CD14-positive monocyte (primary cell): ENCODE measurements around the gene PHF21B. TPM values are rescaled to one million over a fixed set of nuclear protein-coding genes. Genes with fewer than 3 reads are reported as not detected.

Experiments
- DNase-seq, 3 donors: peaks; one replicate each; pipeline ENCODE4 v3.0.0-alpha.2; 2011 to 2022
- H2AFZ ChIP-seq: 2 replicates; pipeline ENCODE4 v1.6.0; 2012; ENCODE audit warnings: mild to moderate bottlenecking, low read depth, low read length, inconsistent platforms; ENCODE audit not compliant: insufficient read depth, poor library complexity, severe bottlenecking
- H3K27ac ChIP-seq, 2 donors: 1 replicate in 1 of 2; 2 replicates in 1 of 2; pipeline ENCODE4 v1.5.1; 2012 to 2013; ENCODE audit warnings: low read length in 2 of 2, control low read depth in 1 of 2, inconsistent platforms in 1 of 2, low read depth in 1 of 2, mild to moderate bottlenecking in 1 of 2
- H3K27me3 ChIP-seq, 2 donors: one replicate each; pipeline versions ENCODE4 v1.6.0 to v1.6.1; 2011 to 2013; ENCODE audit warnings: low read length in 2 of 2; ENCODE audit not compliant: control insufficient read depth in 2 of 2, insufficient read depth in 2 of 2
- H3K36me3 ChIP-seq, 2 donors: replicated peaks in 1 of 2; 1 replicate in 1 of 2; 2 replicates in 1 of 2; pipeline versions ENCODE4 v1.5.1 to v1.6.1; 2012 to 2013; ENCODE audit warnings: low read length in 2 of 2, control low read depth in 1 of 2, inconsistent platforms in 1 of 2, mild to moderate bottlenecking in 1 of 2; ENCODE audit not compliant: insufficient read depth in 2 of 2, control insufficient read depth in 1 of 2
- H3K4me1 ChIP-seq, 2 donors: 1 replicate in 1 of 2; 2 replicates in 1 of 2; pipeline versions ENCODE4 v1.5.1 to v1.6.1; 2012 to 2013; ENCODE audit warnings: low read length in 2 of 2, control low read depth in 1 of 2, inconsistent platforms in 1 of 2, mild to moderate bottlenecking in 1 of 2, moderate library complexity in 1 of 2; ENCODE audit not compliant: insufficient read depth in 2 of 2, control insufficient read depth in 1 of 2
- H3K4me2 ChIP-seq: replicated peaks from 2 replicates; pipeline ENCODE3; 2012; ENCODE audit warnings: low read length, moderate library complexity, mild to moderate bottlenecking; ENCODE audit not compliant: poor library complexity, severe bottlenecking; ENCODE audit errors: extremely low read depth
- H3K4me3 ChIP-seq, 3 experiments: fragments of 200-600 bp in 1 of 3; sonication (generic) in 1 of 3; replicated peaks in 1 of 3; 1 replicate in 2 of 3; 2 replicates in 1 of 3; pipeline ENCODE4 v1.5.1; 2011 to 2013; ENCODE audit warnings: low read length in 3 of 3, mild to moderate bottlenecking in 3 of 3, control low read depth in 2 of 3, low read depth in 2 of 3, inconsistent platforms in 1 of 3, moderate library complexity in 1 of 3
- H3K79me2 ChIP-seq: 2 replicates; pipeline ENCODE4 v1.6.0; 2012; ENCODE audit warnings: mild to moderate bottlenecking, control low read depth, inconsistent platforms, low read length, moderate library complexity; ENCODE audit not compliant: insufficient read depth
- H3K9ac ChIP-seq: 2 replicates; pipeline ENCODE4 v1.6.0; 2017; ENCODE audit warnings: low read length, mild to moderate bottlenecking; ENCODE audit not compliant: insufficient read depth, poor library complexity, severe bottlenecking
- H3K9me3 ChIP-seq, 2 donors: replicated peaks in 1 of 2; 1 replicate in 1 of 2; 2 replicates in 1 of 2; pipeline versions ENCODE4 v1.5.1 to v1.6.1; 2012 to 2013; ENCODE audit warnings: low read length in 2 of 2, control low read depth in 1 of 2; ENCODE audit not compliant: control insufficient read depth in 1 of 2, insufficient read depth in 1 of 2
- H4K20me1 ChIP-seq: 2 replicates; pipeline ENCODE4 v1.6.0; 2012; ENCODE audit warnings: mild to moderate bottlenecking, low read length, control low read depth, moderate library complexity; ENCODE audit not compliant: insufficient read depth
- H3K27ac Mint-ChIP-seq, 7 donors: one replicate each; pipeline ENCODE4 v1.8.0; 2020; ENCODE audit warnings: mild to moderate bottlenecking in 7 of 7, mixed read lengths in 7 of 7, moderate library complexity in 6 of 7, inconsistent platforms in 2 of 7
- H3K27me3 Mint-ChIP-seq, 3 donors: one replicate each; pipeline ENCODE4 v1.8.0; 2021 to 2022; ENCODE audit warnings: low read depth in 3 of 3, mild to moderate bottlenecking in 3 of 3, mixed read lengths in 3 of 3, moderate library complexity in 3 of 3, inconsistent platforms in 1 of 3
- H3K36me3 Mint-ChIP-seq, 2 donors: one replicate each; pipeline ENCODE4 v1.8.0; 2020; ENCODE audit warnings: mixed read lengths in 2 of 2, inconsistent platforms in 1 of 2, mild to moderate bottlenecking in 1 of 2
- H3K4me1 Mint-ChIP-seq: one replicate; pipeline ENCODE4 v1.8.0; 2020; ENCODE audit warnings: mild to moderate bottlenecking, mixed read lengths
- H3K4me3 Mint-ChIP-seq, 2 donors: one replicate each; pipeline ENCODE4 v1.8.0; 2020; ENCODE audit warnings: mild to moderate bottlenecking in 2 of 2, mixed read lengths in 2 of 2, moderate library complexity in 1 of 2
- H3K9me3 Mint-ChIP-seq, 7 donors: one replicate each; pipeline ENCODE4 v1.8.0; 2020 to 2022; ENCODE audit warnings: mixed read lengths in 7 of 7, mild to moderate bottlenecking in 6 of 7, moderate library complexity in 6 of 7, inconsistent platforms in 2 of 7
- WGBS: methylation state at CpG from one replicate; pipeline ENCODE4 v1.1.5; 2013; ENCODE audit warnings: missing lambda C conversion rate; ENCODE audit not compliant: insufficient coverage; 5-methylcytosine and 5-hydroxymethylcytosine counted together
- intact Hi-C, 2 donors: fragments of 100-400 bp; cut with micrococcal nuclease; formaldehyde crosslinking; loops; one replicate each; pipeline versions ENCODE4 v1.15.0 to v1.15.1; 2023
- polyA plus RNA-seq, 3 donors: library from polyadenylated mRNA; depleted of rRNA in 1 of 3; unstranded in 2 of 3; stranded (reverse) in 1 of 3; fragments of 300-500 nt in 2 of 3; fragments of >200 nt in 1 of 3; fragmentation: Illumina TruSeq in 2 of 3; gene quantifications; 1 replicate in 2 of 3; 2 replicates in 1 of 3; pipeline ENCODE4 v1.2.3, GENCODE V29; 2012 to 2021
- TF ChIP-seq, protein P1 (sequence below): fragments of 200-600 bp; IDR thresholded peaks from one replicate; pipeline ENCODE4 v1.8.0; 2022; ENCODE audit warnings: antibody characterized with exemption, mild to moderate bottlenecking

Gene PHF21B
- polyA plus RNA-seq, 3 donors, result not detected

- Mint-ChIP-seq H3K9me3 (peaks cover 0 to 6% (median 2%) of the 10 kb centered on the region in 7 donors), H3K4me3 (no peak overlapping the region), H3K36me3 (no peaks in the 10 kb centered on the region)
Measured at GRCh38 chr22:44862981-44863860, 146.6 kb downstream of the PHF21B start.

GRCh38 chr22:44862281-44862680, 147.5 kb downstream of the PHF21B start:
- Histone ChIP-seq H3K4me2 (no peak overlapping the region), H3K9me3 (no peaks in the 10 kb centered on the region), H2AFZ (no peak overlapping the region), H3K4me3 (no peak overlapping the region), H3K4me1 (no peaks in the 10 kb centered on the region), H4K20me1 (no peaks in the 10 kb centered on the region), H3K79me2 (no peaks in the 10 kb centered on the region), H3K27me3 (no peaks in the 10 kb centered on the region), H3K9ac (no peak overlapping the region), H3K27ac (no peak overlapping the region), H3K36me3 (no peaks in the 10 kb centered on the region)
- Mint-ChIP-seq H3K27me3 (peaks cover 0 to 6% (median 3%) of the 10 kb centered on the region in 3 donors), H3K9me3 (peaks cover 0 to 7% (median 2%) of the 10 kb centered on the region in 7 donors), H3K36me3 (no peaks in the 10 kb centered on the region), H3K4me1 (no peaks in the 10 kb centered on the region), H3K4me3 (no peak overlapping the region), H3K27ac (no peak overlapping the region)
- WGBS, result 83% methylated on average over 7 of the region's 11 CpGs
- TF ChIP-seq, protein P1, sequence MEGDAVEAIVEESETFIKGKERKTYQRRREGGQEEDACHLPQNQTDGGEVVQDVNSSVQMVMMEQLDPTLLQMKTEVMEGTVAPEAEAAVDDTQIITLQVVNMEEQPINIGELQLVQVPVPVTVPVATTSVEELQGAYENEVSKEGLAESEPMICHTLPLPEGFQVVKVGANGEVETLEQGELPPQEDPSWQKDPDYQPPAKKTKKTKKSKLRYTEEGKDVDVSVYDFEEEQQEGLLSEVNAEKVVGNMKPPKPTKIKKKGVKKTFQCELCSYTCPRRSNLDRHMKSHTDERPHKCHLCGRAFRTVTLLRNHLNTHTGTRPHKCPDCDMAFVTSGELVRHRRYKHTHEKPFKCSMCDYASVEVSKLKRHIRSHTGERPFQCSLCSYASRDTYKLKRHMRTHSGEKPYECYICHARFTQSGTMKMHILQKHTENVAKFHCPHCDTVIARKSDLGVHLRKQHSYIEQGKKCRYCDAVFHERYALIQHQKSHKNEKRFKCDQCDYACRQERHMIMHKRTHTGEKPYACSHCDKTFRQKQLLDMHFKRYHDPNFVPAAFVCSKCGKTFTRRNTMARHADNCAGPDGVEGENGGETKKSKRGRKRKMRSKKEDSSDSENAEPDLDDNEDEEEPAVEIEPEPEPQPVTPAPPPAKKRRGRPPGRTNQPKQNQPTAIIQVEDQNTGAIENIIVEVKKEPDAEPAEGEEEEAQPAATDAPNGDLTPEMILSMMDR, result no peak
- intact Hi-C loops, result no loop called here
- no peak for DNase-seq

More at GRCh38 chr22:44862981-44863860, 146.6 kb downstream of the PHF21B start:
- Histone ChIP-seq H3K27ac (no peak overlapping the region), H3K4me2 (no peak overlapping the region), H3K9ac (no peak overlapping the region), H3K79me2 (no peaks in the 10 kb centered on the region), H3K27me3 (no peaks in the 10 kb centered on the region), H2AFZ (no peak overlapping the region), H3K4me3 (no peak overlapping the region), H4K20me1 (no peaks in the 10 kb centered on the region), H3K9me3 (no peaks in the 10 kb centered on the region), H3K36me3 (no peaks in the 10 kb centered on the region), H3K4me1 (no peaks in the 10 kb centered on the region)
- 98% methylated on average over 15 of the region's 19 CpGs for WGBS
- TF ChIP-seq, protein P1, result no peak
- no peak for DNase-seq
- no peak overlapping the region for H3K27ac Mint-ChIP-seq
- no peaks in the 10 kb centered on the region for H3K4me1 Mint-ChIP-seq
- intact Hi-C loops, result no loop called here
- peaks cover 0 to 6% (median 3%) of the 10 kb centered on the region in 3 donors for H3K27me3 Mint-ChIP-seq
